CD4-positive, alpha-beta T cell treated with Interferon alpha-2 for 1 hour (primary cell): Measurements from ENCODE around the gene UGT1A4.

Experiments
- DNase-seq, 2 donors: peaks; one replicate each; pipeline ENCODE4 v3.0.0-alpha.2; 2020 to 2022

The UGT1A4 gene

GRCh38 chr2:233718552-233718951 is at the start of gene UGT1A4:
Gene UGT1A4 (plus strand): TSS chr2:233718736. CDS start chr2:233718821, 85 bp downstream.
- DNase-seq, result no peak

- DNase-seq, result no peak
Observed at GRCh38 chr2:233671290-233672161, 47.0 kb upstream of the UGT1A4 start, which contains the start of gene UGT1A9. Gene UGT1A9 (plus strand): TSS chr2:233671898. CDS start chr2:233671935, 37 bp downstream.

- no peak for DNase-seq
Observed at GRCh38 chr2:233672886-233673285, 45.6 kb upstream of the UGT1A4 start.

GRCh38 chr2:233673896-233674295 is 44.6 kb upstream of the UGT1A4 start:
- DNase-seq, result no peak

GRCh38 chr2:233674314-233674713 is 44.2 kb upstream of the UGT1A4 start:
- no peak for DNase-seq

- DNase-seq, result no peak
Observed at GRCh38 chr2:233674995-233675394, 43.5 kb upstream of the UGT1A4 start.

- no peak for DNase-seq
Observed at GRCh38 chr2:233676046-233676445, 42.5 kb upstream of the UGT1A4 start.

GRCh38 chr2:233679196-233679595 is 39.3 kb upstream of the UGT1A4 start:
- DNase-seq, result no peak

GRCh38 chr2:233680361-233681045 is 38.0 kb upstream of the UGT1A4 start:
- DNase-seq, result no peak

GRCh38 chr2:233681521-233682099 is 36.9 kb upstream of the UGT1A4 start, which contains the start of gene UGT1A7:
Gene UGT1A7 (plus strand): TSS chr2:233681901. CDS start chr2:233681938, 37 bp downstream.
- no peak for DNase-seq

- no peak for DNase-seq
Observed at GRCh38 chr2:233684640-233685039, 33.9 kb upstream of the UGT1A4 start.

- DNase-seq, result no peak
Observed at GRCh38 chr2:233686928-233687327, 31.6 kb upstream of the UGT1A4 start.

- DNase-seq, result no peak
Observed at GRCh38 chr2:233688341-233688740, 30.2 kb upstream of the UGT1A4 start.

- DNase-seq, result no peak
Observed at GRCh38 chr2:233689031-233689430, 29.5 kb upstream of the UGT1A4 start.

GRCh38 chr2:233689501-233689900 is 29.0 kb upstream of the UGT1A4 start:
- no peak for DNase-seq

- DNase-seq, result no peak
Observed at GRCh38 chr2:233690444-233690843, 28.1 kb upstream of the UGT1A4 start.

- no peak for DNase-seq
Observed at GRCh38 chr2:233691443-233692433, 26.8 kb upstream of the UGT1A4 start.

GRCh38 chr2:233692648-233693047 is 25.9 kb upstream of the UGT1A4 start, which contains the start of gene UGT1A6:
Gene UGT1A6 (plus strand): TSS chr2:233692890. CDS start chr2:233693005, 115 bp downstream.
- DNase-seq, result no peak

GRCh38 chr2:233693963-233694362 is 24.6 kb upstream of the UGT1A4 start:
- no peak for DNase-seq

- DNase-seq, result no peak
Observed at GRCh38 chr2:233698740-233699139, 19.8 kb upstream of the UGT1A4 start.

GRCh38 chr2:233699424-233700027 is 19.0 kb upstream of the UGT1A4 start:
- DNase-seq, result no peak
